ENCODE results near the gene ZNF594.
"Not testable (repeated sequence)": the region's sequence is repeated elsewhere in the genome, so short reads cannot be mapped to it uniquely, and the experiment has no call there.

Gene ZNF594

DNA sequence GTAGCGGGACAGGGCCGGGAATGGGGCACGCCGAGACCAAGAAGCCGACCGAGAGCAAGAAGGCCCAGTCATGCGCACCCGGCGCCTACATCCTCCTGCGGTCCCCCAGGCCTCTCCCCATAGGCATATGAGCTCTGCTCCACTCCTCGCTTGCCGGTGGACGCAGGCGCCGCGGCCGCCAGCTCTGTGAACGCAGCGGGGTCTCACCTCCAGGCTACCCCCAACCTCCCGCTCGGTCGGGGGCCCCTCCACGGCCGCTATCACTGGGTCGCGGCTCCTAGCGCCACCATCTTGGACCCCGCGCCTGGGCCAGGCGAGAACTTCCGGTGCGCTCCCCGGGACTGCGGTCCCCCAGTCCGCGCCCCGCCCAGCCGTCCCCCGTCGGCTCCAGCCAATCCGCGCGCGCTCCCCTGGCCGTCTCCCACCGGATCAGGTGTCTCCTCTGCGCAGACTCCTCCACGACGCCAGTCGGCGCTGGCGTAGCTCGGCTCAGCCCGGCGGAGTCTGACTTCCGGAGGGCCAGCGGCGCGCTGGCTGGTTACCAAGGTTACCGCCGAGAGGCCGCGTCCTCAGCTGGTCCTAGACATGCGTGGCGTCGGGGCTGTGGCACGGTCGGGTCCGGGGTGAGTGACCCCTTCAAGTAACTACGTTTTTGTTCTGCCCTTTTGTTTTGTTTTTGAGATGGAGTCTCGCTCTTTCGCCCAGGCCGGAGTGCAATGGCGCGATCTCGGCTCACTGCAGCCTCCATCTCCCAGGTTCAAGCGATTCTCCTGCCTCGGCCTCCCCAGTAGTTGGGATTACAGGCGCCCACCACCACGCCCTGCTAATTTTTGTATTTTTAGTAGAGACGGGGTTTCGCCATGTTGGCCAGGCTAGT, at the start of gene ZNF594:
TSS of gene ZNF594 (minus strand) at position 328 of the 877 bp plus-strand sequence. CDS start 7,612 bp downstream, outside the sequence.
- peak; percentile 96 for DNase-seq

DNA sequence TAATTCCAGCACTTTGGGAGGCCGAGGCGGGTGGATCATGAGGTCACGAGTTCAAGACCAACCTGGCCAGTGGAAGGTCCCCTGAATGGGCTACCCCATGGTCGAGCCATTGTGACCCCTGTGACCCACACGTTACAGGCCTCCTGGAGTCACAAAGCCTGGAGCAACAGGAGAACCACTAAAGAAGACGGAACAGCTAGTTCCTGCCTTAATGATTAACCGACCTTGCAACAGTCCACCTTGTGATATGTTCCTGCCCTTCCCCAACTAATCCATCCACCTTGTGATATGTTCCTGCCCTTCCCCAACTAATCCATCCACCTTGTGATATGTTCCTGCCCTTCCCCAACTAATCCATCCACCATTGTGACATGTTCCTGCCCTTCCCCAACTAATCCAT, 48.1 kb upstream of the ZNF594 start:
- not testable (repeated sequence) for DNase-seq

DNA sequence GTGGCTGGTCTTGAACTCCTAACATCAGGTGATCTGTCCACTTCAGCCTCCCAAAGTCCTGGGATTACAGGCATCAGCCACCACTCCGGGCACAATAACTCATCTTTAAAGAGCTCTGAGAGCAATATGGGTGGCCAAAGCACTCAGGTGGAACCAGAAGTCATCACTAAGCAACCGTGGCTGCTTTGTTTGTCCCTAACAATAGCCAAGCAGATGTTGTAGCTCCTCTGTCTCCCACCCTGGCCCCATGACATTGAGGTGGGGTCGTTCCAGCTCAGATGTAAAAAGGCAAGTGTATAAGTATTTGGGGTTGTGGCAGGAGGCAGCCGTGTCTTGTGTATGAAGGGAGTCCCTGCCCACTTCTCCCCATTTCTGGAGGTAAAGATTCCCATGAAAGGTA, 46.7 kb upstream of the ZNF594 start:
- no peak for DNase-seq

DNA sequence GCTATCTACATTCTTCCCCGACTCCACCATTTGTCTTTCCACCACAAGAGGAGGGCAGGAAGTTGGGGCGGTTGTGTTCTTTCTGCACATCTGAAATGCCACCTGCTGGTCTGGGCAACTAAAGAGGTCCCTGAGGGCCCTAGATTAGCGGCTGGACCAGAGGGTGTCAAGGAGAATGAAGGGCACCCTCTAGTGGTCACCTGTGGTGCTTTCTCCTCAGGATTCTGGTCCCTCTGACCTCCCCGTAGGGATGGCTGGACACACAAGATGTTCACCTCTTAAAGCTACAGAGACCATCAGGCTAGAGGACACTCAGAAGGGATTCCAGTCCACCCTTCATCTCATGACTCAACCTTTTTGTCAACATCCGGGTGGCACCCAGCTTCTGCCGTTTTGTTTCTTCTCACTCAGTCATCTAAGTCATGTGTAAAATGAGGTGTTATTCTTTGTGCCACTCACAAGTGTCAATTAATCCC, 45.9 kb upstream of the ZNF594 start:
- peak; percentile 34 for DNase-seq

DNA sequence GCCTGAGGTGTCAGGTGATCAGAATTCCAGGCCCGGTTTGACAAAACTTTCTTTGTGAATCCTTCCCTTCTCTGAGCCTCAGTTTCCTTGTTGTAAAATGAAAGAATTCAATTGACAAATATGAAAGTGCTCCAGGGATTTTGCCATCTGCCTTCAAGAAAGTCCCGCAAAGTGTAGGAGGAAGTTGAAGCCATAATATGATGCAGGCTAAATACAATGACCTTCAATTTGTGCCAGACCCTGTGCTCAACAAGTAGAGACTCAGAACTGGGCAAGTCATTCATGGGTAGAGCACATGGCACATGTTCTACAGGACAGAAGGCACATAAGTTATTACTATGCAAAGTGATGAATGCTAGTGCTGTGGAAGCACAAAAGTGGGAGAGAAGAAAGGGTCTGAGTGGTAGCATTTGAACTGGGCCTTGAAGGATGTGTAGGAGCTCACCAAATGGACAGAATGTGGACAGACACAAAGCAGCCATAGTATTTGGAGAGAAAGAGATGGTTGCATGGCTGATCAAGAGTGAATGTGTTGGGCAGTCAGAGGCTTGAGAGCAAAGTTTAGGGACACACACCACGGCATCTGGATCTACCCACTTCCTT, 45.4 kb upstream of the ZNF594 start:
- DNase-seq: no peak

DNA sequence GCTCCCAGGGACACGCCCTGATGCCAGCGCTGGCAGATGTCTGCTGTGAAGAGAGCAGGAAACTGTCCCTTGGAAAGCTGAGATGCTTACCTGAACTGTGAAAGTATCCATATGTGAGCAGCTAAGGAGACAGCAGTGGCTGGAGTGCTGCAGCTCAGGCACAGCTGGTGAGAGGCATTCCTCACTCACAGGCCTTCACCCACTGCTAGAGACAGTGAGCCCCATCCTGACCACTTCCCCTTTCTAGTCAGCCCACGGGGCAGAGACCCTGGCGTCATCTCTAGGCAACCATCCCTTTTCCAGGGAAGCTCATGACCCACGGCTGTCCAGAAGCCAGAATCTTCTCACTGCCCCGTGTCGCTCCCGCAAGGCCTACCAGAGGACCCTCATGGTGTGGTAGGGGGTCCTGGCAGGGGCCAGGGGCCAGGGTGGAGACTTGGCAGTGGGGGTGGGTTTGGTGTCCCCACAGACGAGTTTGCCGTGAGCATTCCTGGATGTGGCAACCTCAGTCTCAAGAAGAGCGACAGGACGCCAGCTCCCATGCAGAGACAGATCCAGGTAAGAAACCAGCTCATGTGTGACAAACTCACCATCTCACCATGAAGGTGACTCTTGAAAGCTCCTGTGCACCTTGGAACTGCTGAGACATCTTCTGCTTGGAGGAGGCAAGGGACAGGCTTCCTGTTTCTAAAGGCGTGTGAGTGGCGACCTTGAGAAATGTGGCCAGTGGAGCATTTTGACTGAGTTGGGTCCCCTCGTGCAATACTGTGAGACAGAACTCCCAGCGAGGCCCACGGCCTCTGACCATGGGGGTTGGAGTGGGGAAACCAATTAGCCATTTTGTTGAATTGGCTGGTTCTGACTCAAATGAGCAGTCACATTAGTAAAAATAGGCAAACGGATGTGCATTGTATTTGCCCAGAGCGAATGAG, 43.2 kb upstream of the ZNF594 start, which contains the start of gene SCIMP:
TSS of gene SCIMP (minus strand) at position 216 of the 932 bp plus-strand sequence. CDS start at position 111, 105 bp downstream.
- DNase-seq: no peak

DNA sequence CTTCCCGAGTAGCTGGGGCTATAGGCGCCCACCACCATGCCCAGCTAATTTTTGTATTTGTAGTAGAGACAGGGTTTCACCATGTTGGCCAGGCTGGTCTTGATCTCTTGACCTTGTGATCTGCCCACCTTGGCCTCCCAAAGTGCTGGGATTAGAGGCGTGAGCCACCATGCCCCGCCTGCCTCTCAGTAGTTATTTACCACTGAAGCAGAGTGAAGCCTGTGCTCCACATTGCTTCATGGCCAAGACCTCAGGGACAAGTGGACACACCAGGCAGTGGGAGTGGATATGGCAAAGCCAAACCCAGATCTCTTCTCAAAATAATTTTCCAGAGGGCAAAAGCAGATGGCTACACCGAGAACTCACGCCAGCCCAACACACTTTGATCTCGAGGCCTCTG, 41.8 kb upstream of the ZNF594 start:
- not testable (repeated sequence) for DNase-seq

DNA sequence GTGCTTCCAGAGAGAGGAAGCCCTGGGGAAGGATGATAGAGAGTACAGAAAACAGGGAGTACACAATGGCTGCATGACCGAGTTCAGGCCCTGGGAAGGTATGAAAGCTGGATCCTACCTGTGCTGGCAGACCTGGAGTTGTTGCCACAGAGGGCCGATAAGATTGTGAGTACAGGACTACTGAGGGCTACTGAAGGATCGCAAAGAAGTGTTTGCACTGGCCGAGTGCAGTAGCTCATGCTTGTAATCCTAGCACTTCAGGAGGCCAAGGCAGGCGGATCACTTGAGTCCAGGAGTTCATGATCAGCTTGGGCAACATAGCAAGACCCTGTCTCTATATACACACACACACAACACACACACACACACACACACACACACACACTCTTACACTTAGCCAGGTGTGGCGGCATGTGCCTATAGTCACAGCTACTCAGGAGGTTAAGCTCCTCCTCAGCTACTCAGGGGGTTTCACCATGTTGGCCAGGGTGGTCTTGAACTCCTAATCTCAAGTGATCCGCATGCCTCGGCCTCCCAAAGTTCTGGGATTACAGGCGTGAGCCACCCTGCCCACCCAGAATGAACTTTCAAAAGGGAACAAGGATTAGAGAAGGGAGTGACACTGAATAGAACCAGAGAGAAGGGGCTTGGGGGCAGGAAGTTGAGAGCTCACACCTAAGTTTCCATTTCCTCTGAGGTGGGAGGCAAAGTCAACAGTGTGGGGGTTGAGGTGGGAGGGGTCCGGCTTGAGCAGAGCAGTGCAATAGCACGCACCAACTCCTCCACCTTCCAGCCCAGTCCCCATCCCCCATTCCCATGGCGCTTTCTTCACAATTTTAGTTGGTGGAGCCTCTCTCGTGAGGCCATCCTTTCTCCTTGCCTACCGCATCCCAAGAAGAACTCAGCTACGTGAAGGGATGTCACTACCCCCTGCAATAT, 35.5 kb upstream of the ZNF594 start:
- no peak for DNase-seq

DNA sequence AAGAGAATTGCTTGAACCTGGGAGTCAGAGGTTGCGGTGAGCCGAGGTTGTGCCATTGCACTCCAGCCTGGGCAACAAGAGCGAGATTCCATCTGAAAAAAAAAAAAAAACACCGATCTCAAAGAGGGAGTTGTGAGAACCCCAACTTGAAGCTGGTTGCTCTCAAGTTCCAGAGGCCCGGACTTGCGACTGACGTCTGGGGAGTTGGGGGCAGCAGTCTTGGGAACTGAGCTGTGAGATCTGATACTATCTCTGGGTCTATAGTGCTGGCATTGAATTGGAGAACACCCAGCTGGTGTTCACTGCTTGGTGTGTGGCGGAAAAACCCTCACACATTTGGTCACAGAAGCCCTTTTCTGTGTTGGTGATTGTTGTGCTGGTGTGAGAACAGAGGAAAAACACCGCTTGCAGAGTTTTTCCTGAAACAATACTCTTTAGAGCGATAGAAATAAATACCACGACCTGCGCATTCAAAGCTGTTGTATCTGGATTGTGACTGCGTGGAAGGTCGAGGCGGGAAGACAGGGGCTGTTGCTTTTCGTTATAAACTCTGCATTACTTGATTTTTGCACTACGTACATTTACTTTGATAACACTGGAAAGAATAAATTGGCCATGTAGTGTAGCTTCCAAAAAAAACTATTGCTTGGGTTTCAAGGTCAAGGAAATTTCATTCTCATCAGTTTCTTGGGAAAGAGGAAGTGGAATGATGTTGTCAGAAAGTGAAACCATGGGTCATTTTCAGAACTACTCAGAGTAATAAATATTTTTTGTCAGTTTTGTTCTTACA, 34.2 kb upstream of the ZNF594 start:
- no peak for DNase-seq

DNA sequence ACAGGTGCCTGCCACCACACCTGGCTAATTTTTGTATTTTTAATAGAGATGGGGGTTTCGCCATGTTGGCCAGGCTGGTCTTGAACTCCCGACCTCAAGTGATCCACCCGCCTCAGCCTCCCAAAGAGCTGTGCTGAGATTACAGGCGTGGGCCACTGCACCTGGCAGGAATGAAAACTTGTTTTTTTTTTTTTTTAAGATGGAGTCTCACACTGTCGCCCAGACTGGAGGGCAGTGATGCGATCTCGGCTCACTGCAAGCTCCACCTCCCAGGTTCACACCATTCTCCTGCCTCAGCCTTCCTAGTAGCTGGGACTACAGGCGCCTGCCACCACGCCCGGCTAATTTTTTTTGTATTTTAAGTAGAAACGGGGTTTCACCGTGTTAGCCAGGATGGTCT, 30.2 kb upstream of the ZNF594 start:
- not testable (repeated sequence) for DNase-seq

DNA sequence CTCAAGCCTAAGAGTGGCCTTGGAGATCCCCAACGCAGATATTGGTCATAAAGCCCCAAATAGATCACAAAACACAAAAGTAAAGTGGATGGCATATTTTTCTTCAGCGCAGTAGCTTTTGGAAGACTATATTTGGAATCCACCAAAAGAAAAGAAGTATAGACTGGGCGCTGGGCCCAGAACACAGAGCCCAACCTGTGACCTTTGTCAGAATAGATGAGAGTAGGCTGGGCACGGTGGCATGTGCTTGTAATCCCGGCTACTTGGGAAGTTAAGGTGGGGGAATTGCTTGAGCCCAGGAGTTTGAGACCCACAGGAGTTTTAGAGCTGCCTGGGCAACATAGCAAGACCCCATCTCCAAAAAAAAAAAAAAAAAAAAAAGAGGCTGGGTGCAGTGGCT, 28.4 kb upstream of the ZNF594 start:
- DNase-seq: no peak

DNA sequence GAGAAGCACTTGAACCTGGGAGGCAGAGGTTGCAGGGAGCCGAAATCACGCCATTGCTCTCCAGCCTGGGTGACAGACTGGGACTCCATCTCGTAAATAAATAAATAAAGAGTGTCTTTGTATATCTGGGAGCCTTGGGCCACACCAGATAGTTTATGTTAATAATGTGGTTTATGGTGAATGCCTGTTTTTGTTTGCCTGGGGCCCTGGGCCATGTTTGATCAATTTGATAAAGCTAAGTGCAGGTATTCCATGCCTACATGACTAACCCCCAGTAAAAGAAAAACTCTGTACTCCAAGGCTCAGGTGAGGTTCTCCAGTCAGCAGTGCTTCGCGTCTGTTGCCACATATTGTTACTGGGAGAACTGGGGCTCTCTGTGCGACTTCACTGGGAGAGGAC, 27.9 kb upstream of the ZNF594 start:
- no peak for DNase-seq

DNA sequence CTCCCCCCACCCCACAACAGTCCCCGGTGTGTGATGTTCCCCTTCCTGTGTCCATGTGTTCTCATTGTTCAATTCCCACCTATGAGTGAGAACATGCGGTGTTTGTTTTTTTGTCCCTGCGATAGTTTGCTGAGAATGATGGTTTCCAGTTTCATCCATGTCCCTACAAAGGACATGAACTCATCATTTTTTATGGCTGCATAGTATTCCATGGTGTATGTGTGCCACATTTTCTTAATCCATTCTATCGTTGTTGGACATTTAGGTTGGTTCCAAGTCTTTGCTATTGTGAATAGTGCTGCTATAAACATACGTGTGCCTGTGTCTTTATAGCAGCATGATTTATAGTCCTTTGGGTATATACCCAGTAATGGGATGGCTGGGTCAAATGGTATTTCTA, 25.9 kb upstream of the ZNF594 start:
- DNase-seq: not testable (repeated sequence)

DNA sequence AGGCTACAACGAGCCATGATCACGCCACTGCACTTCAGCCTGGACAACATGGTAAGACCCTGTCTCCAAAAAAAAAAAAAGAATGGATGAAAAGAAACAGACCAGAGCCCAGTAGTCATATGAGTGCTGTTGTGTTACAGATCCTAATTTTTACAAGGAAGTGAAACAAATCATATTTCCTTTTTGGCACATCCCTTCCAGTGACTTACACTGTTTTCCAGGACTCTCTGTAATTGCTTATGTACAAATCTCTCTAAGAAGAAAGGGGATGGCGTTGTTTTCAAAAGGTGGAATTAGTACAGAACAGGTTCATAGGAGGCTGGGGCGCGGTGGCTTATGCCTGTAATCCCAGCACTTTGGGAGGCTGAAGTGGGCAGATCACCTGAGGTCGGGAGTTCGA, 19.8 kb upstream of the ZNF594 start:
- no peak for DNase-seq

DNA sequence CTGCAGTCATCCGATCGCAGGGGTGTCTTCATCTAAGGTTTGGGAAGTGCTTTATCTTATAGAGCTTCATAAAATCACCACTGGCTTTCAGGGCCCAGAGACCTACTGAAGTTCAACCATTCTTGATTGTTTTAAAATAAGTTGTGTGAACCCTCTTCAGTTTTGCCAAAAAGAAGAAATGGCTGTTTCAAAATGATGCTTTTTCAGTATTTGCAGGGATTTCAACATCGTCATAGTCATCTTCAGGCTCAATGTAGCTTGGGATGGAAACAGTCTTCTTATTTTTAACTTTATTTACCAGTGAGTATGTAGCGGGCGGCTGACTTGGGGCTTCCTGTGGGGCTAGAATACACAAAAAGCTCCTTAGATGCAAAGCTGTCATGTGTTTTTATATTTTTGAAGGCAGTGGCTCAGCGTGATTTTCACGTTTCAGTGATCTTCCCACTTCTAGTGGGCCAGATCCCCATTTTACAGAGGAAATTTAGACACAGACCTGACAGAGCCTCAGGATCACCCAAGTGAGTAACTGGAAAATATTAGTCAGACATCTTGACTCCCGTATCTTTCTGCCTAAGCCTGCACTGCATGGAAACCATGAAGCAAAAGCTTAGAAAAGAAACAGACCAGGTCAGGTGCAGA, 19.1 kb upstream of the ZNF594 start:
- no peak for DNase-seq

DNA sequence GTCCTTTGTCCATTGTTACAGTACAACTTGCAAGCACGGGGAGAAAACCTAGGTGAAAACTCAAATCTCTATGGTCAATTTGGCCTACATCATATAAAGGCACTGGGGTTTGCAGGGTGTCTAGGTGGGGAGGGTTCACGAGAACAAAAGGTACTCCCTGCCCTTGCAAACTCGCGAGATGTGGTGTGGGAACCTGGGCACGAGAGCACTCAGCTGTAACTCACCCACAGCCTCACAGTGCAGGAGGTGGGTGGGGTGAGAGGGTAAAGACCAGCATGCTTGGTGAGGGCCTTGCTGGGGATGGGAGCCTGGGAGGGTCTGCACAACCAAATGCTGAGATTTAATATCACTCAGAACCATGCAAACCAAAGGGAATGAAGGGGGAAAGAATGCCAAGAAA, 18.4 kb upstream of the ZNF594 start:
- no peak for DNase-seq

DNA sequence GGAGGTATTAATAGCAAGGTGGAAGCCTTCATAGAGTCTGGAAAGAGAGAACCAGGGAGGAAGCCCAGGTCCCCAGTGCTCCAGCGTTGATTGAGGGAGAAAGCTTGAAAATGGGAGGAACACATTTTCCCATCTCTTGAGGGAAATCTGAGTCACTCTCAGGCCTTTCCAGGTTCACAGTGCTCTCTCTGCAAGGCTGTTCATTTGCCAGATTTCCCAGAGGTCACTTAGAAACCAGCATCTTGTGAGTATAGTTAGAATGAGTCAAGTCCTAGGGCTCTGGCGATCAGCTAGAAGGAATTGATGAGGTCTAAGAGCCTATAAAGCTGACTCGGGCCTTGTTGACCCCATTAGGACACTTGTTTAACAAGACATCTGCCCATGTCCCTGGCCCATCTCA, 17.7 kb upstream of the ZNF594 start:
- peak; percentile 9 for DNase-seq

DNA sequence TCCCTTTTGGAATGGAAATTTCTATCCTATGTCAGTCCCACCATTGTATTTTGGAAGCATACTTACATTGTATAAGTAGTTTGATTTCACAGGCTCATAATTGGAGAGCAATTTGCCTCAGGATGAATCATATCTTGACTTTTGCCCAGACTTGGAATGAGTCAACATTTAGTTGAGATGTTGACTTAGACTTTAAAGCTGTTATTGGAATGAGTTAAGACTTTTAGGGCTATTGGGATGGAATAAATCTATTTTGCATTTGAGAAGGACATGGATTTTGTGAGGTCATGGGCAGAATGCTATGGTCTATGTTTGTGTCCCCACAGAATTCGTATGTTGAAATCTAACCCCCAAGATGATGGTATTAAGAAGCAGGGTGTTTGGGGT, 12.2 kb upstream of the ZNF594 start:
- DNase-seq: peak; percentile 63

DNA sequence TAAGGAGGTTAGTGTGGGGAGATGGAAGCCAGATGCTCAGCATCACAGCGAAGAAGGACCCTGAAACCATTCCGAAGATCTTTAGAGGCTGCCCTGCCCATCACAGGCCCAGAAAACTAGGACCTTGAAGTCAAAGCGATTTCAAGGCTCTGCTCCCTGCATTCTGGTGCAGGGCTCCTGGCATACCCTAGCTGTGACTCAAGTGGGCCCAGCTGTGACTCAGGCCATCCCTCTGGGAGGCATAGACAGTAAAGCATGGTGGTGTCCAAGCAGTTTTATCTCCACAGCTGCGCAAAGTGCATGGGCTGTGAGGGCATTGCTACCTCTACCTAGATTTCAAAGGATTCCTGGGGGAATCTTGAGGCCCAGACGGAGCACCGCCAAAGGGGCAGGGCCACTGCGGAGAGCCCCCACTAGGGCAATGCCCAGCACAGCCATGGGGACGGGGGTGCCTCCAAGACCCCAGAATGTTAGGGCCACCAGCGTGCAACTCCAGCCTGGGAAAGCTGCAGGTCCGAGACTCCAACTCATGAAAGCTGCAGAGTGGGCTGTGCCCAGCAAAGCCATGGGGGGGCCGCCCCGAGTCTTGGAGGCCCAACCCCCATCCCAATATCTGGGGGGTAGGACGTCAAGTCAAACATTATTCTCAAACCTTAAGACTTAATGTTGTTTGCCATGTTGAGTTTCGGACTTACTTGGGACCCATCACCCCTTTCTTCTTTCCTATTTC, 11.7 kb upstream of the ZNF594 start:
- peak; percentile 28 for DNase-seq

DNA sequence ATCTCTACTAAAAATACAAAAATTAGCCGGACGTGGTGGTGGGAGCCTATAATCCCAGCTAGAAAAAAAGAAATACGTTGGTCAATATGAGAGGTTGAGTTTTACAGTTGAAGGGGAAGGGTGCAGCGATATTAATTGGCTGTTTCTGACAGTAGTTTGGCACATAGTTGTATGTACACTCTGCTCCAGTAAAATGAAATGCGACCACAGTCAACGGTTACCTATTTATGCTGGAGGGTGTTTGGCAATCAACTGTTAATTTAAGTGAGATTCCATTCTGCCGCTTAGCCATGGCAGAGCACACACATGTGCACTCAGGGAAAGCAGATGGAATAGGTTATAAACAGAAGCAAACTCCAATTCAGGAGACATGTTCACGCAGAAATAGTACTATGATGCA, 9.3 kb upstream of the ZNF594 start:
- DNase-seq: no peak

All from fibroblast of skin of right biceps (primary cell).